SJCRH30 (cell line): Measurements from ENCODE around the gene HDDC3. TPM values are rescaled to one million over a fixed set of nuclear protein-coding genes. Genes with fewer than 3 reads are reported as not detected.
"Not testable (repeated sequence)": the region's sequence is repeated elsewhere in the genome, so short reads cannot be mapped to it uniquely, and the experiment has no call there.

Source experiments
- DNase-seq, 2 experiments: peaks; one replicate each; pipeline ENCODE4 v3.0.0-alpha.2; 2015 to 2020
- H3K27ac ChIP-seq: fragments of 250-450 bp; sonication (Bioruptor Pico); 2 replicates; pipeline ENCODE4 v1.5.1; 2020; ENCODE audit warnings: mild to moderate bottlenecking, moderate library complexity
- H3K27me3 ChIP-seq: fragments of 250-450 bp; sonication (Bioruptor Pico); 2 replicates; pipeline ENCODE4 v1.5.1; 2020; ENCODE audit warnings: mild to moderate bottlenecking, moderate library complexity
- H3K36me3 ChIP-seq: fragments of 250-450 bp; sonication (Bioruptor Pico); 2 replicates; pipeline ENCODE4 v1.5.1; 2020; ENCODE audit warnings: mild to moderate bottlenecking, moderate library complexity
- H3K4me1 ChIP-seq: fragments of 250-450 bp; sonication (Bioruptor Pico); 2 replicates; pipeline ENCODE4 v1.5.1; 2020; ENCODE audit warnings: mild to moderate bottlenecking, moderate library complexity
- H3K4me3 ChIP-seq: fragments of 250-450 bp; sonication (Bioruptor Pico); 2 replicates; pipeline ENCODE4 v1.5.1; 2020; ENCODE audit warnings: mild to moderate bottlenecking, moderate library complexity
- H3K9me3 ChIP-seq: fragments of 250-450 bp; sonication (Bioruptor Pico); replicated peaks from 2 replicates; pipeline ENCODE4 v1.5.1; 2020; ENCODE audit warnings: mild to moderate bottlenecking, moderate library complexity
- total RNA-seq: library from RNA; depleted of rRNA; stranded (reverse); fragments of >200 nt; shearing (Covaris generic); gene quantifications from 2 replicates; pipeline ENCODE4 v1.2.3, GENCODE V29; 2014

Gene HDDC3
- total RNA-seq, 1 experiment from 2014 or later = 4.7 TPM

GRCh38 chr15:90945091-90945490 is 12.7 kb upstream of the HDDC3 start:
- Histone ChIP-seq H3K9me3 (no peaks in the 10 kb centered on the region), H3K4me3 (no peak overlapping the region), H3K27ac (no peak overlapping the region), H3K4me1 (no peaks in the 10 kb centered on the region), H3K36me3 (peaks cover 65% of the 10 kb centered on the region), H3K27me3 (no peaks in the 10 kb centered on the region)
- no peak for DNase-seq

GRCh38 chr15:90942354-90943120 is 10.2 kb upstream of the HDDC3 start:
- no peaks in the 10 kb centered on the region for H3K27me3 ChIP-seq
- DNase-seq = no peak
- H3K4me3 ChIP-seq = no peak overlapping the region
- no peaks in the 10 kb centered on the region for H3K4me1 ChIP-seq
- no peaks in the 10 kb centered on the region for H3K9me3 ChIP-seq
- no peak overlapping the region for H3K27ac ChIP-seq
- peaks cover 67% of the 10 kb centered on the region for H3K36me3 ChIP-seq

- Histone ChIP-seq H3K4me3 (no peak overlapping the region), H3K36me3 (peaks cover 61% of the 10 kb centered on the region), H3K4me1 (peaks cover 2% of the 10 kb centered on the region; the same call in 1 of the 2 replicates), H3K27ac (no peak overlapping the region), H3K9me3 (no peaks in the 10 kb centered on the region), H3K27me3 (no peaks in the 10 kb centered on the region)
- DNase-seq = no peak
Measured at GRCh38 chr15:90941038-90941437, 8.7 kb upstream of the HDDC3 start.

GRCh38 chr15:90939756-90940155 is 7.4 kb upstream of the HDDC3 start:
- no peak for DNase-seq
- Histone ChIP-seq H3K27ac (no peak overlapping the region), H3K4me1 (peaks cover 3% of the 10 kb centered on the region; the same call in 1 of the 2 replicates), H3K4me3 (no peak overlapping the region), H3K36me3 (peaks cover 50% of the 10 kb centered on the region), H3K27me3 (no peaks in the 10 kb centered on the region), H3K9me3 (no peaks in the 10 kb centered on the region)

GRCh38 chr15:90938261-90938660 is 5.9 kb upstream of the HDDC3 start:
- Histone ChIP-seq H3K4me3 (no peak overlapping the region), H3K4me1 (peaks cover 3% of the 10 kb centered on the region; the same call in 1 of the 2 replicates), H3K27ac (no peak overlapping the region), H3K36me3 (peaks cover 41% of the 10 kb centered on the region), H3K27me3 (no peaks in the 10 kb centered on the region), H3K9me3 (no peaks in the 10 kb centered on the region)
- no peak for DNase-seq

GRCh38 chr15:90936823-90937222 is 4.5 kb upstream of the HDDC3 start:
- Histone ChIP-seq H3K4me1 (peaks cover 10% of the 10 kb centered on the region), H3K9me3 (no peaks in the 10 kb centered on the region), H3K36me3 (peaks cover 32% of the 10 kb centered on the region), H3K27me3 (no peaks in the 10 kb centered on the region), H3K4me3 (no peak overlapping the region), H3K27ac (no peak overlapping the region)
- DNase-seq = no peak

GRCh38 chr15:90934949-90935751 is 2.8 kb upstream of the HDDC3 start, which contains the start of gene UNC45A:
Gene UNC45A (plus strand): TSS chr15:90935285. CDS start chr15:90935325, 40 bp downstream.
- peaks cover 11% of the 10 kb centered on the region for H3K4me1 ChIP-seq
- peaks cover 20% of the 10 kb centered on the region for H3K36me3 ChIP-seq
- H3K9me3 ChIP-seq = no peaks in the 10 kb centered on the region
- H3K27ac ChIP-seq = peak within 1 kb of the TSS; percentile 64
- peak within 1 kb of the TSS; percentile 93 for H3K4me3 ChIP-seq
- DNase-seq = peak; percentile 91 to 92
- H3K27me3 ChIP-seq = no peaks in the 10 kb centered on the region

- Histone ChIP-seq H3K9me3 (no peaks in the 10 kb centered on the region), H3K27ac (no peak overlapping the region), H3K36me3 (peaks cover 13% of the 10 kb centered on the region), H3K27me3 (no peaks in the 10 kb centered on the region), H3K4me3 (peak overlapping the region; percentile 93), H3K4me1 (peaks cover 11% of the 10 kb centered on the region)
- peak; percentile 86 to 91 for DNase-seq
Measured at GRCh38 chr15:90934256-90934948, 2.1 kb upstream of the HDDC3 start.

GRCh38 chr15:90933301-90933700 is 952 bp upstream of the HDDC3 start:
- Histone ChIP-seq H3K4me3 (no peak overlapping the region), H3K36me3 (peaks cover 12% of the 10 kb centered on the region), H3K27ac (no peak overlapping the region), H3K27me3 (no peaks in the 10 kb centered on the region), H3K9me3 (no peaks in the 10 kb centered on the region), H3K4me1 (peaks cover 11% of the 10 kb centered on the region)
- no peak for DNase-seq

- DNase-seq = no peak
- Histone ChIP-seq H3K27ac (no peak overlapping the region; the same call in 1 of the 2 replicates), H3K36me3 (peaks cover 6% of the 10 kb centered on the region), H3K4me1 (peaks cover 11% of the 10 kb centered on the region), H3K27me3 (no peaks in the 10 kb centered on the region), H3K9me3 (no peaks in the 10 kb centered on the region), H3K4me3 (peak overlapping the region; percentile 70)
Measured at GRCh38 chr15:90932660-90932991, 277 bp upstream of the HDDC3 start.

GRCh38 chr15:90931575-90931827 is 848 bp downstream of the HDDC3 start:
- no peaks in the 10 kb centered on the region for H3K36me3 ChIP-seq
- H3K4me1 ChIP-seq = peaks cover 11% of the 10 kb centered on the region
- no peaks in the 10 kb centered on the region for H3K9me3 ChIP-seq
- DNase-seq = no peak
- H3K27me3 ChIP-seq = no peaks in the 10 kb centered on the region
- H3K27ac ChIP-seq = no peak overlapping the region
- H3K4me3 ChIP-seq = peak overlapping the region; percentile 70

GRCh38 chr15:90930861-90931574 is 1.3 kb downstream of the HDDC3 start:
- Histone ChIP-seq H3K9me3 (no peaks in the 10 kb centered on the region), H3K4me1 (peaks cover 9% of the 10 kb centered on the region), H3K27ac (no peak overlapping the region), H3K36me3 (no peaks in the 10 kb centered on the region), H3K4me3 (no peak overlapping the region; the same call in 1 of the 2 replicates), H3K27me3 (no peaks in the 10 kb centered on the region)
- DNase-seq = no peak

GRCh38 chr15:90929246-90930019 is 2.9 kb downstream of the HDDC3 start:
- no peak for DNase-seq
- H3K27ac ChIP-seq = peak overlapping the region; percentile 66
- H3K27me3 ChIP-seq = no peaks in the 10 kb centered on the region
- no peaks in the 10 kb centered on the region for H3K36me3 ChIP-seq
- H3K4me3 ChIP-seq = peak overlapping the region; percentile 66
- H3K9me3 ChIP-seq = no peaks in the 10 kb centered on the region
- H3K4me1 ChIP-seq = peaks cover 8% of the 10 kb centered on the region

GRCh38 chr15:90928106-90928505 is 4.2 kb downstream of the HDDC3 start:
- H3K9me3 ChIP-seq, H3K4me1 ChIP-seq, DNase-seq, H3K27ac ChIP-seq, H3K27me3 ChIP-seq, H3K36me3 ChIP-seq, H3K4me3 ChIP-seq: not testable (repeated sequence)
